C1 segment of cervical spinal cord (tissue), 14 donors: ENCODE results near the gene HS3ST5.
"Not testable (repeated sequence)": the region's sequence is repeated elsewhere in the genome, so short reads cannot be mapped to it uniquely, and the experiment has no call there.

Experiments used
- DNase-seq, 14 donors: peaks; one replicate each; lab custom pipeline; 2025; lab: John Stamatoyannopoulos, UW

The HS3ST5 gene

GRCh38 chr6:114277220-114277619 lies 65.6 kb downstream of the HS3ST5 start:
- no peak for DNase-seq

- DNase-seq = no peak
These were observed 66.0 kb downstream of the HS3ST5 start for GRCh38 chr6:114276783-114277182.

GRCh38 chr6:114274836-114275235 lies 68.0 kb downstream of the HS3ST5 start:
- no peak for DNase-seq

GRCh38 chr6:114272582-114272981 lies 70.2 kb downstream of the HS3ST5 start:
- no peak for DNase-seq

- no peak for DNase-seq
These were observed 71.4 kb downstream of the HS3ST5 start for GRCh38 chr6:114271405-114271804.

- DNase-seq = no peak
These were observed 74.9 kb downstream of the HS3ST5 start for GRCh38 chr6:114267897-114268296.

GRCh38 chr6:114260810-114261209 lies 82.0 kb downstream of the HS3ST5 start:
- no peak for DNase-seq

GRCh38 chr6:114258376-114258775 lies 84.4 kb downstream of the HS3ST5 start:
- no peak for DNase-seq

- no peak for DNase-seq
These were observed 89.4 kb downstream of the HS3ST5 start for GRCh38 chr6:114253431-114253830.

- no peak for DNase-seq
These were observed 93.3 kb downstream of the HS3ST5 start for GRCh38 chr6:114249522-114249921.

GRCh38 chr6:114247101-114247500 lies 95.7 kb downstream of the HS3ST5 start:
- no peak for DNase-seq

- DNase-seq = no peak
These were observed 102.0 kb downstream of the HS3ST5 start for GRCh38 chr6:114240796-114241195.

- no peak for DNase-seq
These were observed 114.1 kb downstream of the HS3ST5 start for GRCh38 chr6:114228675-114229074.

GRCh38 chr6:114227944-114228468 lies 114.8 kb downstream of the HS3ST5 start:
- DNase-seq = no peak

- no peak for DNase-seq
These were observed 122.6 kb downstream of the HS3ST5 start for GRCh38 chr6:114220241-114220640.

GRCh38 chr6:114218437-114219340 lies 124.1 kb downstream of the HS3ST5 start:
- DNase-seq = no peak

- not testable (repeated sequence) for DNase-seq
These were observed 124.8 kb downstream of the HS3ST5 start for GRCh38 chr6:114217996-114218395.

GRCh38 chr6:114216789-114217467 lies 125.9 kb downstream of the HS3ST5 start:
- DNase-seq = no peak

- no peak for DNase-seq
These were observed 132.4 kb downstream of the HS3ST5 start for GRCh38 chr6:114210467-114210866.

GRCh38 chr6:114203460-114203859 lies 139.4 kb downstream of the HS3ST5 start:
- DNase-seq = no peak

GRCh38 chr6:114202389-114202788 lies 140.4 kb downstream of the HS3ST5 start:
- DNase-seq = no peak

- DNase-seq = no peak
These were observed 141.9 kb downstream of the HS3ST5 start for GRCh38 chr6:114200891-114201290.
